BE2C (cell line): ENCODE data around the gene CRKL.

Source experiments
- DNase-seq: peaks from one replicate; pipeline ENCODE4 v3.0.0-alpha.2; 2020
- H3K27me3 ChIP-seq: fragments of 250-450 bp; sonication (Bioruptor Pico); 2 replicates; pipeline ENCODE4 v1.5.1; 2020; ENCODE audit warnings: mild to moderate bottlenecking
- H3K36me3 ChIP-seq: fragments of 250-450 bp; sonication (Bioruptor Pico); 2 replicates; pipeline ENCODE4 v1.5.1; 2020; ENCODE audit warnings: mild to moderate bottlenecking
- H3K4me1 ChIP-seq: fragments of 250-450 bp; sonication (Bioruptor Pico); 2 replicates; pipeline ENCODE4 v1.5.1; 2020
- H3K4me3 ChIP-seq: 2 replicates; pipeline ENCODE4 v1.5.1; 2011; ENCODE audit warnings: low read depth, low read length
- H3K9me3 ChIP-seq: fragments of 250-450 bp; sonication (Bioruptor Pico); 2 replicates; pipeline ENCODE4 v1.5.1; 2020
- CTCF ChIP-seq: IDR thresholded peaks from 2 replicates; pipeline ENCODE4 v1.5.1; 2012; ENCODE audit warnings: mild to moderate bottlenecking, low read depth, low read length

The CRKL gene

GRCh38 chr22:20964799-20965103 is 47.5 kb downstream of the CRKL start:
- no peak for TF ChIP-seq CTCF
- peak overlapping the region; percentile 37 for H3K4me3 ChIP-seq
- H3K9me3 ChIP-seq: no peaks in the 10 kb centered on the region
- no peaks in the 10 kb centered on the region for H3K36me3 ChIP-seq
- H3K4me1 ChIP-seq: peaks cover 3% of the 10 kb centered on the region
- peaks cover 11% of the 10 kb centered on the region for H3K27me3 ChIP-seq
- no peak for DNase-seq

- Histone ChIP-seq H3K27me3 (peaks cover 11% of the 10 kb centered on the region), H3K9me3 (no peaks in the 10 kb centered on the region), H3K4me1 (peaks cover 3% of the 10 kb centered on the region), H3K4me3 (peak overlapping the region; percentile 36), H3K36me3 (no peaks in the 10 kb centered on the region)
- no peak for DNase-seq
- TF ChIP-seq CTCF: no peak
Observed at GRCh38 chr22:20965104-20965887, 48.1 kb downstream of the CRKL start.

GRCh38 chr22:20965888-20966855 is 49.0 kb downstream of the CRKL start:
- no peak overlapping the region for H3K4me3 ChIP-seq
- TF ChIP-seq CTCF: no peak
- no peaks in the 10 kb centered on the region for H3K36me3 ChIP-seq

GRCh38 chr22:20966883-20967696 is 49.9 kb downstream of the CRKL start, which contains the start of gene AIFM3:
Gene AIFM3, plus strand, starts transcription at chr22:20967255. Its CDS starts 690 bp downstream, at chr22:20967945.
- H3K4me1 ChIP-seq: no peaks in the 10 kb centered on the region; the same call in 1 of the 2 replicates

More at GRCh38 chr22:20965888-20966855, 49.0 kb downstream of the CRKL start:
- DNase-seq: no peak
- H3K27me3 ChIP-seq: peaks cover 11% of the 10 kb centered on the region
- H3K9me3 ChIP-seq: no peaks in the 10 kb centered on the region
- peaks cover 3% of the 10 kb centered on the region for H3K4me1 ChIP-seq

More at GRCh38 chr22:20966883-20967696, 49.9 kb downstream of the CRKL start, which contains the start of gene AIFM3:
- Histone ChIP-seq H3K36me3 (no peaks in the 10 kb centered on the region), H3K9me3 (no peaks in the 10 kb centered on the region), H3K4me3 (no peak within 1 kb of the TSS), H3K27me3 (peaks cover 11% of the 10 kb centered on the region)
- TF ChIP-seq CTCF: no peak
- DNase-seq: no peak
